WTC11 (cell line): ENCODE measurements around the gene BAMBI. TPM values are rescaled to one million over a fixed set of nuclear protein-coding genes. Genes with fewer than 3 reads are reported as not detected.

ENCODE experiments used
- ATAC-seq: fragments of 200-7000 bp; cut with Tn5 transposase; 2 replicates; pipeline ENCODE4 v1.10.0; 2021; ENCODE audit warnings: mild to moderate bottlenecking, moderate library complexity
- CTCF ChIA-PET: fragments of 300-600 bp; sonication (Branson Sonifier 250); formaldehyde crosslinking; loops from one replicate; lab custom pipeline; 2021; ENCODE audit warnings: antibody characterized with exemption; lab: Charles Lee
- POLR2A ChIA-PET: fragments of 350-600 bp; sonication (Branson Sonifier 250); formaldehyde crosslinking; loops from one replicate; lab custom pipeline; 2021; ENCODE audit warnings: antibody characterized with exemption; lab: Charles Lee
- DNase-seq: peaks from one replicate; pipeline ENCODE4 v3.0.0; 2021; ENCODE audit warnings: low spot score
- H3K27ac Mint-ChIP-seq: 2 replicates; pipeline ENCODE4 v1.8.0; 2021; ENCODE audit warnings: mixed read lengths
- H3K27me3 Mint-ChIP-seq: 2 replicates; pipeline ENCODE4 v1.8.0; 2021; ENCODE audit warnings: low read depth, mild to moderate bottlenecking, moderate library complexity, mixed read lengths
- H3K36me3 Mint-ChIP-seq: 2 replicates; pipeline ENCODE4 v1.8.0; 2021; ENCODE audit warnings: mixed read lengths
- H3K4me1 Mint-ChIP-seq: 2 replicates; pipeline ENCODE4 v1.8.0; 2022; ENCODE audit warnings: mixed read lengths
- H3K4me3 Mint-ChIP-seq: 2 replicates; pipeline ENCODE4 v1.8.0; 2021; ENCODE audit warnings: mild to moderate bottlenecking, moderate library complexity, mixed read lengths
- H3K9me3 Mint-ChIP-seq: 2 replicates; pipeline ENCODE4 v1.8.0; 2021; ENCODE audit warnings: mixed read lengths
- ATF6 ChIP-seq: sonication (generic); formaldehyde crosslinking; IDR thresholded peaks from 2 replicates; pipeline ENCODE4 v1.8.1; 2023; ENCODE audit warnings: mild to moderate bottlenecking, missing genetic modification reagents
- CREB1 ChIP-seq: sonication (generic); formaldehyde crosslinking; IDR thresholded peaks from 2 replicates; pipeline ENCODE4 v1.8.0; 2023; ENCODE audit warnings: mild to moderate bottlenecking, missing genetic modification reagents
- E2F5 ChIP-seq: sonication (generic); formaldehyde crosslinking; IDR thresholded peaks from 2 replicates; pipeline ENCODE4 v1.8.1; 2022; ENCODE audit warnings: mild to moderate bottlenecking, moderate library complexity, missing genetic modification reagents
- GRHL2 ChIP-seq: fragments of 250-450 bp; sonication (Bioruptor Pico); IDR thresholded peaks from 2 replicates; pipeline ENCODE4 v1.8.0; 2022; ENCODE audit warnings: mild to moderate bottlenecking, moderate library complexity; ENCODE audit not compliant: insufficient replicate concordance, severe bottlenecking
- GTF2I ChIP-seq: fragments of 250-450 bp; sonication (Bioruptor Pico); conservative IDR thresholded peaks from 2 replicates; pipeline ENCODE4 v1.4.0; 2021; ENCODE audit warnings: mild to moderate bottlenecking
- HMGXB4 ChIP-seq: sonication (generic); formaldehyde crosslinking; IDR thresholded peaks from 2 replicates; pipeline ENCODE4 v1.8.1; 2023; ENCODE audit warnings: mild to moderate bottlenecking, moderate library complexity, missing genetic modification reagents
- JAZF1 ChIP-seq: fragments of 250-450 bp; sonication (Bioruptor Pico); IDR thresholded peaks from 2 replicates; pipeline ENCODE4 v1.9.0; 2021; ENCODE audit warnings: moderate library complexity, mild to moderate bottlenecking, inconsistent platforms
- MYBL2 ChIP-seq: sonication (generic); formaldehyde crosslinking; IDR thresholded peaks from 2 replicates; pipeline ENCODE4 v1.8.1; 2023; ENCODE audit warnings: mild to moderate bottlenecking, moderate library complexity, missing genetic modification reagents
- NR2C2 ChIP-seq: sonication (generic); formaldehyde crosslinking; IDR thresholded peaks from 2 replicates; pipeline ENCODE4 v1.8.0; 2022; ENCODE audit warnings: mild to moderate bottlenecking, missing genetic modification reagents
- RELA ChIP-seq: sonication (generic); formaldehyde crosslinking; IDR thresholded peaks from 2 replicates; pipeline ENCODE4 v1.8.1; 2022; ENCODE audit warnings: missing genetic modification reagents, mild to moderate bottlenecking, borderline replicate concordance
- STAT6 ChIP-seq: sonication (generic); formaldehyde crosslinking; conservative IDR thresholded peaks from 2 replicates; pipeline ENCODE4 v1.8.1; 2023; ENCODE audit warnings: mild to moderate bottlenecking, low read depth, missing genetic modification reagents, moderate library complexity
- TEAD4 ChIP-seq: sonication (generic); formaldehyde crosslinking; IDR thresholded peaks from 2 replicates; pipeline ENCODE4 v1.8.0; 2022; ENCODE audit warnings: mild to moderate bottlenecking, missing genetic modification reagents
- USF1 ChIP-seq: sonication (generic); formaldehyde crosslinking; IDR thresholded peaks from 2 replicates; pipeline ENCODE4 v1.8.0; 2022; ENCODE audit warnings: mild to moderate bottlenecking, missing genetic modification reagents
- ZNF317 ChIP-seq: sonication (generic); formaldehyde crosslinking; IDR thresholded peaks from 2 replicates; pipeline ENCODE4 v1.8.1; 2023; ENCODE audit warnings: low read depth, mild to moderate bottlenecking, moderate library complexity, missing genetic modification reagents, borderline replicate concordance
- ZNF512 ChIP-seq: sonication (generic); formaldehyde crosslinking; IDR thresholded peaks from 2 replicates; pipeline ENCODE4 v1.8.1; 2022; ENCODE audit warnings: missing genetic modification reagents, borderline replicate concordance
- ZSCAN18 ChIP-seq: fragments of 250-450 bp; sonication (Bioruptor Pico); IDR thresholded peaks from 2 replicates; pipeline ENCODE4 v2.1.2; 2022; ENCODE audit warnings: mild to moderate bottlenecking, moderate library complexity
- total RNA-seq: library from RNA; stranded (reverse); gene quantifications from 3 replicates; pipeline ENCODE4 v1.2.3, GENCODE V29; 2021

BAMBI gene
- total RNA-seq, 1 experiment from 2014 or later = 29.0 TPM

- ChIA-PET CTCF (no interaction called here), POLR2A (no interaction called here)
- ATAC-seq = no peak
- peaks cover 22% of the 10 kb centered on the region for H3K9me3 Mint-ChIP-seq
- TF ChIP-seq ATF6 (no peak), ZNF512 (no peak), HMGXB4 (CRISPR knock-in tag) (no peak), GTF2I (CRISPR knock-in tag) (no peak), GRHL2 (CRISPR knock-in tag) (no peak), ZSCAN18 (CRISPR knock-in tag) (no peak)
- H3K27me3 Mint-ChIP-seq = no peaks in the 10 kb centered on the region
- no peaks in the 10 kb centered on the region for H3K4me1 Mint-ChIP-seq
- no peak for DNase-seq
- 0 out of 2 replicates have a peak overlapping the region, but pooled peaks have one; percentile 17 for H3K27ac Mint-ChIP-seq
- no peak overlapping the region for H3K4me3 Mint-ChIP-seq
- peaks cover 7% of the 10 kb centered on the region; the same call in 1 of the 2 replicates for H3K36me3 Mint-ChIP-seq
Observed at GRCh38 chr10:28730031-28730778, 52.9 kb downstream of the BAMBI start.

GRCh38 chr10:28732091-28732490 is 54.8 kb downstream of the BAMBI start:
- Mint-ChIP-seq H3K36me3 (peaks cover 7% of the 10 kb centered on the region; the same call in 1 of the 2 replicates), H3K4me3 (no peak overlapping the region), H3K27ac (no peak overlapping the region), H3K27me3 (no peaks in the 10 kb centered on the region), H3K9me3 (peaks cover 22% of the 10 kb centered on the region), H3K4me1 (no peaks in the 10 kb centered on the region)
- POLR2A ChIA-PET = no interaction called here
- DNase-seq (no peak), ATAC-seq (no peak)
- CTCF ChIA-PET = interaction anchor here (1.2 kb wide), 1 partner anchor 10 kb away, joined by 3 read pairs; no protein-coding TSS in a partner anchor
- no peak for TF ChIP-seq MYBL2
- TF ChIP-seq ZSCAN18 (CRISPR knock-in tag) = no peak
- TF ChIP-seq GTF2I (CRISPR knock-in tag) = no peak
- TF ChIP-seq E2F5 = no peak
- no peak for TF ChIP-seq ZNF317
- no peak for TF ChIP-seq JAZF1 (CRISPR knock-in tag)
- TF ChIP-seq USF1 (CRISPR knock-in tag) = no peak
- TF ChIP-seq CREB1 = no peak
- TF ChIP-seq TEAD4 (CRISPR knock-in tag) = no peak
- no peak for TF ChIP-seq RELA (CRISPR knock-in tag)
- TF ChIP-seq STAT6 (CRISPR knock-in tag) = no peak
- no peak for TF ChIP-seq NR2C2
- TF ChIP-seq ATF6 = no peak
